ENCODE data around the gene LTBP1. TPM values are rescaled to one million over a fixed set of nuclear protein-coding genes. Genes with fewer than 3 reads are reported as not detected.

LTBP1 gene
- total and polyA plus RNA-seq, 9 donors = 13.5 to 117 (median 41.8) TPM

GRCh38 chr2:33340280-33340679 lies 393.5 kb downstream of the LTBP1 start:
- no peaks in the 10 kb centered on the region for H3K4me1 ChIP-seq (ENCODE audit: insufficient read depth)
- H3K9me3 ChIP-seq = no peaks in the 10 kb centered on the region
- WGBS, 3 donors = 24 to 31% (median 30%) methylated on average over 6 of the region's 6 CpGs
- DNase-seq = peak; percentile 73 to 91 (median 79)
- intact Hi-C loops (cut with DNase I) = no loop called here
- no peak overlapping the region for H3K27ac ChIP-seq
- no peaks in the 10 kb centered on the region for H3K36me3 ChIP-seq
- H3K27me3 ChIP-seq = no peaks in the 10 kb centered on the region
- no peak overlapping the region for H3K4me3 ChIP-seq
- TF ChIP-seq CTCF (IDR thresholded peaks at IDR 0.05) (no peak), POLR2A (IDR thresholded peaks at IDR 0.05) (no peak), EP300 (IDR thresholded peaks at IDR 0.05) (no peak)

- no peak for DNase-seq
- Histone ChIP-seq H3K9me3 (no peaks in the 10 kb centered on the region), H3K27ac (no peak overlapping the region), H3K4me3 (no peak overlapping the region), H3K36me3 (no peaks in the 10 kb centered on the region), H3K4me1 (ENCODE audit: insufficient read depth) (no peaks in the 10 kb centered on the region), H3K27me3 (no peaks in the 10 kb centered on the region)
- intact Hi-C loops (cut with DNase I) = no loop called here
- WGBS, 3 donors = 63 to 67% (median 64%) methylated on average over 5 of the region's 5 CpGs
- TF ChIP-seq EP300 (IDR thresholded peaks at IDR 0.05) = no peak
- no peak for TF ChIP-seq POLR2A (IDR thresholded peaks at IDR 0.05)
- no peak for TF ChIP-seq CTCF (IDR thresholded peaks at IDR 0.05)
Measured at GRCh38 chr2:33342171-33342570, 395.4 kb downstream of the LTBP1 start.

- 69 to 79% (median 69%) methylated on average over 4 of the region's 4 CpGs for WGBS, 3 donors
- no peaks in the 10 kb centered on the region for H3K9me3 ChIP-seq
- H3K36me3 ChIP-seq = no peaks in the 10 kb centered on the region
- intact Hi-C loops (cut with DNase I) = no loop called here
- H3K4me1 ChIP-seq (ENCODE audit: insufficient read depth) = no peaks in the 10 kb centered on the region
- no peak overlapping the region for H3K4me3 ChIP-seq
- no peak for TF ChIP-seq EP300 (IDR thresholded peaks at IDR 0.05)
- TF ChIP-seq CTCF (IDR thresholded peaks at IDR 0.05) = no peak
- no peaks in the 10 kb centered on the region for H3K27me3 ChIP-seq
- no peak for DNase-seq
- no peak overlapping the region for H3K27ac ChIP-seq
Measured at GRCh38 chr2:33342705-33343104, 396.0 kb downstream of the LTBP1 start.

DNA sequence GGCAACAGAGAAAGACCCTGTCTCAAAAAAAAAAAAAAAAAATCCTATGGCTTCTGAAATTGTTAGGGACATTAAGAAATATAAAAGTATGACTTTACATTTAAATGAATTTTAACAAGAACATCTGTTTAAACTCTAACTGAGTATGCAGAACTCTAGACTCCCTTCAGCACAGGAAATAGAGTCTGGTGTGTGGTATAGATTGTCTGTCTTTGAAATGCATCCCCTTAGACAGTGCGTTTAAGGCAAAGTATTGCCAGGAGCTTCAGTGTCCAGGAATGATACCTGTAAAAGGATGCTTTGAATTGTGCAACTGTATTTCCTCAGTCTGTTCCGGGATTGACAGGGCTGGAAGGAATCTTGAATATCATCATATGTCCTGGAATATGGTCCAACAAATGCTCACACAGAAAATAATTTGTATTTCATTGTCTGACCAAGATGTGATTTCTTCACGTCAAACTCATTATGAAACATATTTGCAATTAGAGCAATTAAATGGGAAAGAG lies 396.7 kb downstream of the LTBP1 start:
- WGBS, 3 donors = 89 to 91% (median 90%) methylated on average over 3 of the region's 3 CpGs
- no peak for DNase-seq
- Histone ChIP-seq H3K36me3 (no peaks in the 10 kb centered on the region), H3K4me1 (ENCODE audit: insufficient read depth) (no peaks in the 10 kb centered on the region), H3K27ac (no peak overlapping the region), H3K9me3 (no peaks in the 10 kb centered on the region), H3K27me3 (no peaks in the 10 kb centered on the region), H3K4me3 (no peak overlapping the region)
- TF ChIP-seq EP300 (IDR thresholded peaks at IDR 0.05) = no peak
- no peak for TF ChIP-seq CTCF (IDR thresholded peaks at IDR 0.05)
- no peak for TF ChIP-seq POLR2A (IDR thresholded peaks at IDR 0.05)
- intact Hi-C loops (cut with DNase I) = no loop called here

Data from ovary (tissue), 9 donors.